Body of pancreas (tissue), 4 donors: ENCODE results near the gene ANKRD17.

ENCODE experiments used
- POLR2A ChIP-seq, 3 donors: fragments of 450-650 bp; IDR thresholded peaks; one replicate each; pipeline ENCODE4 v1.6.1; 2016; ENCODE audit warnings: antibody characterized with exemption in 3 of 3, mild to moderate bottlenecking in 2 of 3
- TF ChIP-seq, protein P1 (sequence below), 7 experiments: fragments of 450-650 bp in 4 of 7; fragments of 200-600 bp in 3 of 7; sonication (generic) in 3 of 7; IDR thresholded peaks; one replicate each; pipeline ENCODE4 v1.5.1; 2016 to 2019; ENCODE audit warnings: antibody characterized with exemption in 7 of 7

DNA sequence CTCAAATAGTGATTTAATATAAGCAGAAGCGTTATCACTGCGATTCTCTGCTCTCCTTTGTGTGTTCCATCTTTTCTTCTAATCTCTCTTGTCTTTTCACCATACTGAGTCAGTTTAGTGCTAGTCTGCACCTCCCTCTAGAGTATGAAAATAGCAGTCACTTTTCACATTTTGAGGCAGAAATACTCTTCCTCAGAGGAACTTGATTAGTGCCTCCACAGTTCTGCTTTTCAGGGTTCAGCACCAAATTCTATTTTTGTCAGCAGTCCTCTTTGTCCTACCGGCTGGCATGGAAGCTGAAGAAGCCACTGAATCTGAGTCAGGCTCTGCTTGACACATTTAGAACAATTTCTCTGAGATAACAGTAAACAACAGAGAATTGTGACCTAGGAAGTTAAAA is 49.7 kb upstream of the ANKRD17 start:
- TF ChIP-seq, protein P1, sequence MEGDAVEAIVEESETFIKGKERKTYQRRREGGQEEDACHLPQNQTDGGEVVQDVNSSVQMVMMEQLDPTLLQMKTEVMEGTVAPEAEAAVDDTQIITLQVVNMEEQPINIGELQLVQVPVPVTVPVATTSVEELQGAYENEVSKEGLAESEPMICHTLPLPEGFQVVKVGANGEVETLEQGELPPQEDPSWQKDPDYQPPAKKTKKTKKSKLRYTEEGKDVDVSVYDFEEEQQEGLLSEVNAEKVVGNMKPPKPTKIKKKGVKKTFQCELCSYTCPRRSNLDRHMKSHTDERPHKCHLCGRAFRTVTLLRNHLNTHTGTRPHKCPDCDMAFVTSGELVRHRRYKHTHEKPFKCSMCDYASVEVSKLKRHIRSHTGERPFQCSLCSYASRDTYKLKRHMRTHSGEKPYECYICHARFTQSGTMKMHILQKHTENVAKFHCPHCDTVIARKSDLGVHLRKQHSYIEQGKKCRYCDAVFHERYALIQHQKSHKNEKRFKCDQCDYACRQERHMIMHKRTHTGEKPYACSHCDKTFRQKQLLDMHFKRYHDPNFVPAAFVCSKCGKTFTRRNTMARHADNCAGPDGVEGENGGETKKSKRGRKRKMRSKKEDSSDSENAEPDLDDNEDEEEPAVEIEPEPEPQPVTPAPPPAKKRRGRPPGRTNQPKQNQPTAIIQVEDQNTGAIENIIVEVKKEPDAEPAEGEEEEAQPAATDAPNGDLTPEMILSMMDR (IDR thresholded peaks at IDR 0.05) = peak in 1 of 7 experiments; percentile 13
- TF ChIP-seq POLR2A (IDR thresholded peaks at IDR 0.05) = no peak
